Forelimb muscle (tissue), 1 donor: ENCODE results near the gene KRT72. TPM values are rescaled to one million over a fixed set of nuclear protein-coding genes. Genes with fewer than 3 reads are reported as not detected.

ENCODE experiments used
- DNase-seq: peaks from one replicate; pipeline ENCODE4 v3.0.0-alpha.2; 2013; ENCODE audit warnings: low read depth
- polyA plus RNA-seq: library from polyadenylated mRNA; unstranded; fragments of 120-200 nt; gene quantifications from one replicate; pipeline ENCODE4 v1.2.1, GENCODE V29; 2013; ENCODE audit not compliant: insufficient read length

The KRT72 gene
- polyA plus RNA-seq: 0.08 TPM

GRCh38 chr12:52600941-52601481 is at the start of gene KRT72:
TSS of gene KRT72 (minus strand) at chr12:52601463. CDS start at chr12:52601452, 11 bp downstream.
- no peak for DNase-seq

GRCh38 chr12:52650520-52651081 is 49.3 kb upstream of the KRT72 start:
- DNase-seq: no peak

- no peak for DNase-seq
Measured at GRCh38 chr12:52649066-52649465, 47.8 kb upstream of the KRT72 start.

GRCh38 chr12:52648012-52648550 is 46.8 kb upstream of the KRT72 start:
- DNase-seq: no peak

- no peak for DNase-seq
Measured at GRCh38 chr12:52647601-52648000, 46.3 kb upstream of the KRT72 start.

- no peak for DNase-seq
Measured at GRCh38 chr12:52646613-52647012, 45.4 kb upstream of the KRT72 start.

- DNase-seq: no peak
Measured at GRCh38 chr12:52645982-52646381, 44.7 kb upstream of the KRT72 start.

- no peak for DNase-seq
Measured at GRCh38 chr12:52645120-52645761, 44.0 kb upstream of the KRT72 start.

- DNase-seq: no peak
Measured at GRCh38 chr12:52644078-52644415, 42.8 kb upstream of the KRT72 start.

- DNase-seq: no peak
Measured at GRCh38 chr12:52643233-52644077, 42.2 kb upstream of the KRT72 start.

GRCh38 chr12:52641468-52641867 is 40.2 kb upstream of the KRT72 start:
- no peak for DNase-seq

- DNase-seq: no peak
Measured at GRCh38 chr12:52637299-52637698, 36.0 kb upstream of the KRT72 start.

- no peak for DNase-seq
Measured at GRCh38 chr12:52636592-52637258, 35.5 kb upstream of the KRT72 start.

- DNase-seq: no peak
Measured at GRCh38 chr12:52636189-52636588, 34.9 kb upstream of the KRT72 start.

- no peak for DNase-seq
Measured at GRCh38 chr12:52634266-52635056, 33.2 kb upstream of the KRT72 start.

GRCh38 chr12:52633383-52633782 is 32.1 kb upstream of the KRT72 start:
- DNase-seq: no peak

GRCh38 chr12:52632656-52633055 is 31.4 kb upstream of the KRT72 start:
- no peak for DNase-seq

GRCh38 chr12:52631676-52632459 is 30.6 kb upstream of the KRT72 start:
- no peak for DNase-seq

GRCh38 chr12:52631264-52631663 is 30.0 kb upstream of the KRT72 start:
- no peak for DNase-seq

- DNase-seq: no peak
Measured at GRCh38 chr12:52630599-52631200, 29.4 kb upstream of the KRT72 start.
